Endothelial cell of umbilical vein (primary cell): ENCODE measurements around the gene CEP97. TPM values are rescaled to one million over a fixed set of nuclear protein-coding genes. Genes with fewer than 3 reads are reported as not detected.

Source experiments
- Bru-seq: library from RNA; stranded (reverse); fragments of 400-500 nt; gene quantifications from one replicate; lab custom pipeline; 2021; lab: Mats Ljungman, UMichigan
- BruChase-seq, 2 experiments: library from RNA; stranded (reverse); fragments of 400-500 nt; gene quantifications; one replicate each; lab custom pipeline; 2021; lab: Mats Ljungman, UMichigan
- BruUV-seq: library from RNA; stranded (reverse); fragments of 400-500 nt; replicated peaks from 2 replicates; lab custom pipeline; 2021; lab: Mats Ljungman, UMichigan
- CTCF ChIA-PET: fragments of 300-600, 350-600 bp; sonication (Branson Sonifier 250); formaldehyde crosslinking; loops from one replicate; lab custom pipeline; 2021; ENCODE audit warnings: antibody characterized with exemption, inconsistent platforms; lab: Charles Lee
- POLR2A ChIA-PET: fragments of 300-600, 350-600 bp; sonication (Branson Sonifier 250); formaldehyde crosslinking; loops from one replicate; lab custom pipeline; 2021; ENCODE audit warnings: antibody characterized with exemption, inconsistent platforms; lab: Charles Lee
- DNase-seq: peaks from one replicate; pipeline ENCODE4 v3.0.0-alpha.2; 2011; ENCODE audit warnings: low read depth, low spot score
- FAIRE-seq: peaks from 2 replicates; lab custom pipeline; 2011; peaks lifted over from hg19 to GRCh38; lab: Jason Lieb, UNC
- H2AFZ ChIP-seq: 2 replicates; pipeline ENCODE4 v1.6.0; 2012; ENCODE audit warnings: low read depth, low read length, control low read depth, inconsistent platforms
- H3K27ac ChIP-seq: 2 replicates; pipeline ENCODE4 v1.5.1; 2011; ENCODE audit warnings: low read depth, mild to moderate bottlenecking, control low read depth, low read length, moderate library complexity; ENCODE audit not compliant: insufficient read depth
- H3K27me3 ChIP-seq, 2 experiments: 2 replicates each; pipeline versions ENCODE4 v1.6.0 to v1.6.1; 2011; ENCODE audit warnings: low read length in 2 of 2, mixed read lengths in 1 of 2; ENCODE audit not compliant: control insufficient read depth in 2 of 2, insufficient read depth in 2 of 2
- H3K36me3 ChIP-seq, 2 experiments: 2 replicates in 1 of 2; 3 replicates in 1 of 2; pipeline ENCODE4 v1.5.1; 2011; ENCODE audit warnings: low read length in 2 of 2, mild to moderate bottlenecking in 1 of 2, moderate library complexity in 1 of 2; ENCODE audit not compliant: control insufficient read depth in 2 of 2, insufficient read depth in 2 of 2; ENCODE audit errors: extremely low read depth in 1 of 2
- H3K4me1 ChIP-seq: 3 replicates; pipeline ENCODE4 v1.5.1; 2011; ENCODE audit warnings: mild to moderate bottlenecking, low read length; ENCODE audit not compliant: control insufficient read depth, insufficient read depth; ENCODE audit errors: extremely low read depth
- H3K4me2 ChIP-seq: 2 replicates; pipeline ENCODE4 v1.6.1; 2011; ENCODE audit warnings: low read length, control low read depth, mixed read lengths; ENCODE audit not compliant: insufficient read depth
- H3K4me3 ChIP-seq, 3 experiments: fragments of 200-600 bp in 1 of 3; sonication (generic), shearing (Covaris generic) in 1 of 3; replicated peaks in 1 of 3; 2 replicates each; pipeline ENCODE4 v1.5.1; 2011 to 2016; ENCODE audit warnings: control low read depth in 3 of 3, low read length in 3 of 3, mild to moderate bottlenecking in 2 of 3, inconsistent platforms in 1 of 3, low read depth in 1 of 3, moderate library complexity in 1 of 3; ENCODE audit not compliant: insufficient read depth in 1 of 3
- H3K79me2 ChIP-seq: 2 replicates; pipeline ENCODE4 v1.6.0; 2012; ENCODE audit warnings: low read length, inconsistent platforms; ENCODE audit not compliant: control insufficient read depth, insufficient read depth
- H3K9ac ChIP-seq: replicated peaks from 2 replicates; pipeline ENCODE3; 2011; ENCODE audit warnings: low read length, control low read depth; ENCODE audit not compliant: insufficient read depth; ENCODE audit errors: extremely low read depth
- H3K9me1 ChIP-seq: replicated peaks from 3 replicates; pipeline ENCODE4 v1.6.0; 2011; ENCODE audit warnings: mild to moderate bottlenecking, low read length; ENCODE audit not compliant: control insufficient read depth, insufficient read depth; ENCODE audit errors: extremely low read depth
- H3K9me3 ChIP-seq: replicated peaks from 2 replicates; pipeline ENCODE4 v1.5.1; 2012; ENCODE audit warnings: low read length, inconsistent platforms; ENCODE audit not compliant: control insufficient read depth, insufficient read depth
- H4K20me1 ChIP-seq: replicated peaks from 2 replicates; pipeline ENCODE3; 2011; ENCODE audit warnings: mild to moderate bottlenecking, low read length; ENCODE audit not compliant: control insufficient read depth, insufficient read depth; ENCODE audit errors: extremely low read depth
- CTCF ChIP-seq, 2 donors: IDR thresholded peaks; 1 replicate in 1 of 2; 2 replicates in 1 of 2; pipeline ENCODE4 v1.5.1; 2011; ENCODE audit warnings: low read length in 2 of 2, mild to moderate bottlenecking in 2 of 2, moderate library complexity in 2 of 2, control low read depth in 1 of 2, inconsistent platforms in 1 of 2, low read depth in 1 of 2; ENCODE audit not compliant: insufficient read depth in 1 of 2; ENCODE audit errors: extremely low read depth in 1 of 2
- EZH2 ChIP-seq: IDR thresholded peaks from 2 replicates; pipeline ENCODE4 v1.6.1; 2012; ENCODE audit warnings: borderline replicate concordance, low read depth, mild to moderate bottlenecking, moderate library complexity, low read length, inconsistent platforms; ENCODE audit not compliant: severe bottlenecking
- FOS ChIP-seq: IDR thresholded peaks from 2 replicates; pipeline ENCODE4 v1.6.1; 2011; ENCODE audit warnings: mild to moderate bottlenecking, low read length, moderate library complexity, borderline replicate concordance; ENCODE audit not compliant: insufficient read depth
- JUN ChIP-seq: IDR thresholded peaks from 2 replicates; pipeline ENCODE4 v1.6.1; 2011; ENCODE audit warnings: borderline replicate concordance, low read depth; ENCODE audit not compliant: insufficient read length, insufficient read depth
- MYC ChIP-seq: IDR thresholded peaks from one replicate; pipeline ENCODE4 v1.6.1; 2011; ENCODE audit warnings: mild to moderate bottlenecking, low read depth, low read length
- POLR2A ChIP-seq: IDR thresholded peaks from 2 replicates; pipeline ENCODE4 v1.6.1; 2012; ENCODE audit warnings: low read depth, mild to moderate bottlenecking, control low read depth, low read length
- dilution Hi-C: fragments of 300-500 bp; cut with MboI; formaldehyde crosslinking; loops from one replicate; pipeline ENCODE4 v1.15.0; 2019; ENCODE audit warnings: low sequenced_read_pairs; ENCODE audit not compliant: extremely low pct_ligation_motif_present
- intact Hi-C: fragments of 100-400 bp; cut with micrococcal nuclease; formaldehyde crosslinking; loops from one replicate; pipeline ENCODE4 v1.10.0; 2022
- long read RNA-seq: library from polyadenylated mRNA; stranded (forward); transcript quantifications from one replicate; pipeline ENCODE4 v2.0.0, GENCODE V29; 2021
- polyA minus RNA-seq, 3 experiments: library from RNA; depleted of rRNA, polyadenylated mRNA; stranded (reverse); fragments of >200 nt; gene quantifications; 1 replicate in 1 of 3; 2 replicates in 2 of 3; pipeline ENCODE4 v1.2.3, GENCODE V29; 2011
- polyA plus RNA-seq, 4 experiments: library from polyadenylated mRNA; depleted of rRNA in 3 of 4; stranded (reverse) in 3 of 4; unstranded in 1 of 4; fragments of >200 nt; gene quantifications; 2 replicates each; pipeline versions ENCODE4 v1.2.1 to v1.2.3, GENCODE V29; 2011 to 2012; ENCODE audit warnings: missing spikeins in 1 of 4
- total RNA-seq: library from RNA; stranded (reverse); gene quantifications from 2 replicates; pipeline ENCODE4 v1.2.3, GENCODE V29; 2021

Gene CEP97
- total RNA-seq (10.3 and 14.0 TPM in 2 replicates), polyA plus RNA-seq (1.4 and 1.9 TPM in 2 replicates), polyA minus RNA-seq (7.2 and 8.6 TPM in 2 replicates), Bru-seq, nascent RNA (percentile 66 among the genes with signal in this experiment), BruChase-seq, experiment 1, labeled RNA remaining after a 6-hour chase (percentile 69 among the genes with signal in this experiment), BruChase-seq, experiment 2, labeled RNA remaining after a 2-hour chase (percentile 83 among the genes with signal in this experiment)
- polyA plus RNA-seq (2011; cell fraction: cytosol; rRNA removed), result 1.6 and 1.7 TPM in 2 replicates
- polyA plus RNA-seq (2011; cell fraction: nucleus; rRNA removed), result 3.9 and 4.5 TPM in 2 replicates
- 3.5 and 5.1 TPM in 2 replicates for polyA plus RNA-seq (2012)
- 6.5 TPM for polyA minus RNA-seq (2011; cell fraction: cytosol; rRNA and poly(A)+ RNA removed)
- 4.5 and 8.8 TPM in 2 replicates for polyA minus RNA-seq (2011; cell fraction: nucleus; rRNA and poly(A)+ RNA removed)
- long read RNA-seq, full-length matches to known transcripts, result 4 of 6 reads
- long read RNA-seq, partial matches to known transcripts, result 0 of 6 reads
- long read RNA-seq, other reads (novel, unspliced or antisense), result 2 of 6 reads

DNA sequence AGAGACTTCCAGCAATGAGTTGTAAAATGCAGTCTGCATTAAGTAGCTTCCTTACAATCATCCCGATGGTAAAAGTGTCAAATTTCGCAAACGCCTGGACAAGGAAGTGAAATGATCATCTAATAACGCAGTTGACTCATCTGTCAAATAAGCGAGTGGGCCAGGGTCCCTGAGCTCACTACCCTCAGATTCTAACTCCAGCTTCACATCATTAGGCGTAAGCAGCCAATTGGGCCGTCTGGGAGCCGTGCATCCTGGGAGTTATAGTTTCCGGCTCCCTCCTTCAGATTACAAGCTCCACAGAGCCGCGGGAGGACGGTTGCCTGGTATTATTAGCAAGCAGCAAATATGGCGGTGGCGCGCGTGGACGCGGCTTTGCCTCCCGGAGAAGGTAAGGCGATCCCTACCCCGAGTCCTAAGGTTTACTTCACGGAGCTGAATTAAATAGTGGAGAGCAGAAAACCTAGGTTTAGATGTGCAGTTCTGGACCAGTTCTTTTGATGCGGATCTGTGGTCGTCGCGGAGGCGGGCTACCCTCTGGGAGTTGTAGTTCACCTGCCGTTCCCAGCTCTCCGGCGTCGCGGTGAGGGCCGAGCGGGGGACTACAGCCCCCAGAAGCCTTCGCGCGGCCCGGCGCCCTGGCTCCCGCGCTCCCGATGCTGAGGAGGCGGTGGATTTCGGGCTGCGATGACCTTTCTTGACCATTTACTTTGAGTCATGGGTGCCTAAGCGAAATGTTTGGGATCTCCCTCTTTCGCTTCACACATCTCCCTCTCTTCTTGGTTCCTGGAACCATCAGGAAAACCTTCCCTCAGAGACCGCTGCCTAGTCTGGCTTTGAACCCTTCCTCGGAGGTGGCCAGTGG lies at the start of gene CEP97:
Gene CEP97, plus strand, starts transcription at position 286 of the 865 bp plus-strand sequence. Its CDS starts 63 bp downstream, at position 349.
- DNase-seq (peak; percentile 94), FAIRE-seq (peak; percentile 97)
- dilution Hi-C loops (no loop called here), intact Hi-C loops (loop anchor here (1.0 to 2.0 kb wide), 4 partner anchors 30 to 125 kb away; partner anchors contain the start of genes NFKBIZ, NXPE3 and RPL24)
- CTCF ChIA-PET, result interaction anchor here (0.6 to 1.6 kb wide), 10 partner anchors 17 to 529 kb away, joined by 3 to 7 read pairs (median 4); partner anchors contain the start of genes NXPE3, PCNP and ZBTB11
- no peaks in the 10 kb centered on the region for H3K9me3 ChIP-seq
- H3K4me3 ChIP-seq, result peak within 1 kb of the TSS; percentile 72 to 96 (median 94)
- TF ChIP-seq MYC (no peak), EZH2 (no peak), FOS (peak; percentile 25), JUN (no peak), POLR2A (peak; percentile 72), CTCF (IDR thresholded peaks at IDR 0.05; ENCODE audit: extremely low read depth in 1 of 2, insufficient read depth in 1 of 2, low read depth in 1 of 2, low read length in 2 of 2) (no peak)
- peak within 1 kb of the TSS; percentile 99 for H3K4me2 ChIP-seq
- no peaks in the 10 kb centered on the region for H3K27me3 ChIP-seq
- peak within 1 kb of the TSS; percentile 53 for H3K27ac ChIP-seq
- peaks cover 28% of the 10 kb centered on the region for H3K4me1 ChIP-seq
- H4K20me1 ChIP-seq, result no peaks in the 10 kb centered on the region
- POLR2A ChIA-PET, result interaction anchor here (0.7 to 1.1 kb wide), 6 partner anchors 17 to 127 kb away, joined by 3 to 6 read pairs (median 3); partner anchors contain the start of genes NFKBIZ and RPL24
- H3K9me1 ChIP-seq, result no peaks in the 10 kb centered on the region
- H3K79me2 ChIP-seq, result peaks cover 18% of the 10 kb centered on the region
- H3K9ac ChIP-seq, result peak within 1 kb of the TSS; percentile 88
- BruUV-seq, result TSS peak; percentile 35
- peak within 1 kb of the TSS; percentile 91 for H2AFZ ChIP-seq
- peaks cover 0 to 7% of the 10 kb centered on the region in 2 experiments for H3K36me3 ChIP-seq
